ENCODE results near the gene CACNB2.

Gene CACNB2

DNA sequence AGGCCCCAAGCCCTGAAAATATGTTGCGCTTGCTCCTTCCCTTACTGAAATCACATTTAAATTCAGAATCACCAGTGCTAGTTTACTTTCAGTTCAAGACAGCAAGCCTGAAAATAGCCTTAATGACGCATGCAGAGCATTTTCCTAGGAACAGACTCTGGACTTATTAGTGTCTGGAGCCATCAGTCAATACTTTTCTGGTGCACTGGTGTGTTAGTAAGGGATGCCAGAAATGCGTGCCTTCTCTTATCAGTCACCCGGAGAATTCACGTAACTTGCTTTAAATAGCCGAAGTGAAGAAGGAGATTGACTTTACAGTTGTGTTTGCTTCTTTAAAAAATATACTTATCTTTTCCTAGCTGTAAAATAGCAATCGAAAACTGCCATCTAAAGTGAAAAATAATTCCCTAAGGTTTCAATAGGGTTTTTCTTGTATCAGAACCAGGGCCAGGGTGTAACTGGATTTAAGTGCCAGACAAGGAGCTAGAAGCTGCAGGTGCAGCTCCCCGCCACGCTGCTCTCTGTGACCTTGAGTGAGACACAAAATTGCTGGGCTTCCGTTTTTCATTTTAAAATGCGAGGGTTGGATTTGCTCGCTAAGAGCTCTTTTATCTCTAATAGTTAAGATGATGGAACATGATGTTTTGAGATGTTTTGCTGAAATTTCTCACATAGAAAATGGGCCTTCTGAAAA is 333.3 kb downstream of the CACNB2 start:
- no peak for DNase-seq

GRCh38 chr10:18474118-18474455 is 333.9 kb downstream of the CACNB2 start:
- DNase-seq: no peak

- DNase-seq: no peak
Measured at GRCh38 chr10:18476076-18476647, 335.9 kb downstream of the CACNB2 start.

DNA sequence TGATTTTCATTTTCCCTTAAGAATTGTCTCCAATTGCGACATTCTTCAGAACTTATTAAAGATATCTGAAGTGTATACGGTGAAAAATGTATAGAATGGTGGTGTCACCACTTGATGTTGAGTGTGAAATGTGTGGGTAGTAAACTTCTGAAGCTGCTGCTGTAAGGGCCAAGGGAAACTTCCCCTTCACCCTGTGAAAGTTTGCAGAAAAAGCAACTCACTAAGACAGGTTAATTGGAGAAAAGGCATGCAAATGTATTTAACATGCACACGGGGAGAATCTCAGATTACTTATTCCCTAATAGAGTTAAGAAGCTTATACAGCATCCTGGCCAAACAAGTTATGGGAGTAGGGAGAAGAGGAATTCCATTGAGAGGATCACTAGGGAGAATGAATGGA is 338.1 kb downstream of the CACNB2 start:
- DNase-seq: no peak

DNA sequence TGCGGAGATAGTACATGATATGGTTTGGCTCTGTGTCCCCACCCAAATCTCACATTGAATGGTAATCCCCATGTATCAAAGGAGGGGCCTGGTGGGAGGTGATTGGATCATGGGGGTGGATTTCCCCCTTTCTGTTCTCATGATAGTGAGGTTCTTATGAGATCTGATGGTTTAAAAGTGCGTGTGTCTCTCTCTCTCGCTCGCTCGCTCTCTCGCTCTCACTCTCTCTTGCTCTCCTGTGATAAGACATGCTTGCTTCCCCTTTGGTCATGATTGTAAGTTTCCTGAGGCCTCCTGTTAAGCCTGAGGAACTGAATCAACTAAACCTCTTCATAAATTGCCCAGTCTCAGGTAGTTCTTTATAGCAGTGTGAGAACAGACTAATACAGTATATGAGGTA is 339.3 kb downstream of the CACNB2 start:
- no peak for DNase-seq

- no peak for DNase-seq
Measured at GRCh38 chr10:18483516-18484186, 343.4 kb downstream of the CACNB2 start.

DNA sequence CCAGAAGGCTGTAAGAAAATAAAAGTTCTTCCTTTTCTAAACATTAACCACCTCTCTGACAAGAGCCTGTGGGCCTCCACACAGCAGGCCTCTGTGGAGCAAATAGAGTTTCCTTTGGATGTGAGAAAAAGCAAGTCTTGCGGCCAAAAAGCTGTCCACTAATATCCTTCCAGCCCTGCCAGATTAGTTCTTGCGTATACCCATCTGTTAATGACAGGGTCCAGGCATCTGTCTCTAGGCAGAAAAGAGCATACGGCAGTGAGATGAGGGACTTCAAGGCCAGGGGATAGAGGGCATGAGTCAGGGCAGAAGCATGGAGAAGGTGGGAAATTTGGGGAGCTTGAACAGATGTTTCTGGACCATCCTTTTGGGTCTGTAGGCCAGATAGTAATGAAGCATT is 346.2 kb downstream of the CACNB2 start:
- DNase-seq: no peak

GRCh38 chr10:18490755-18491154 is 350.5 kb downstream of the CACNB2 start:
- DNase-seq: no peak

DNA sequence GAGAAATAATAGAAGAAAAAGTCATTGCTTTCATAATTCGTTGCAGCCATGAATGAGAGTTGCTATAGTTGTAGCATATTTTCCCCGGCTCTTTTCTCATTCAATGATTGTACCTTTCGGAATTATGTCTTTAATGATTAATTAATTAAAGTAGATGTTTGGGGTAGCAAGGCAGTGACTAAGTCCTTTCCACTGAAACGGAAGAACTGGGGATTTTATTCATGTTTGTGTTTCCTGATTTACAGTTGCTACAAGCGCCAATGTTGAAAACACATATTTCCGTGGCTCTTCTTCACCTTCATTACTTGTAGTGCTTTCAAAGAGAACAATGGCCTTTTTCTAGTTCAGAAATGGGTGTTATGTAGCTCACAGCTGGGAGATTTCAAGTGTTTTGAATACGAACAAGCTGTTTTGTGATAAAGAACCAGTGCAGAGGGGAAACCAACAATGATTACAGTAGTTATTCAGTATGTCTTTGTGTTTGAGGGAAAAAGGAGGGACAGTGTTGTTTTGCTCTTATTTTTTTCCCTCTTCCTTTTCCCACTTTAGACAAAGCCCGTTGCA is 357.7 kb downstream of the CACNB2 start:
- no peak for DNase-seq

- DNase-seq: peak; percentile 63
Measured at GRCh38 chr10:18498998-18499397, 358.8 kb downstream of the CACNB2 start.

DNA sequence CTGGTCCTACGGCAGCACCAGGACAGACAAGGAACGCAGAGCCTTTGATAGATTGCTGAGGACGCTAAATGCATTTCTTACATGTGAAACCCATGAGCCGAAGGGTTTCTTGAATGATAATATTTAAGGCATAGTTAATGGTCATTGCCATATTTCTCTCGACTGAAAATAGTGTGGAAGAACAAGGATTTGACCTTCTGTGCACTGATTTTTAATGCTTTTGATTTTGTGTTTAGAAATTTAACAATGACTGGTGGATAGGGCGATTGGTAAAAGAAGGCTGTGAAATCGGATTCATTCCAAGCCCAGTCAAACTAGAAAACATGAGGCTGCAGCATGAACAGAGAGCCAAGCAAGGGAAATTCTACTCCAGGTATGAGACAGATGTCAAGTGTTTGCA is 360.4 kb downstream of the CACNB2 start:
- no peak for DNase-seq

DNA sequence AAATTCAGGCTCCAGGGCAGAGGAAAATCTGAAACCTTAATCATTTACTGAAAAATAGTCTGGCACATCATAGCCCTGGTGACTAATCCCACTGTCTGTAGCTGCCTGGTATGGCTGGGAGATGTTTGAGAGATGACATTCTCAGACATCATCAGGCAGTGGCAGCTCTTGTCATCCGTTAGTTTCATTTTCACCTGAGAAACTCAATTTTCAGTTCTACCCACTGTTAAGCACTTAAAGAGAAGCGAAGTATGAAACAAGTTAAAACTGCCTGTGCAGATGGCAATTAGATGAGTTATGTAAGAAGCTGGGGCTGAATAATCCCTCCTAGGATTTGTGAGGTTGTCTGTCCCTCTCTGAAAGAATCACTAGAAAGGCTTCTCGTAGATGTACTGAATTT is 361.0 kb downstream of the CACNB2 start:
- peak; percentile 62 for DNase-seq

GRCh38 chr10:18501629-18502028 is 361.4 kb downstream of the CACNB2 start:
- no peak for DNase-seq

- no peak for DNase-seq
Measured at GRCh38 chr10:18504161-18504560, 363.9 kb downstream of the CACNB2 start.

DNA sequence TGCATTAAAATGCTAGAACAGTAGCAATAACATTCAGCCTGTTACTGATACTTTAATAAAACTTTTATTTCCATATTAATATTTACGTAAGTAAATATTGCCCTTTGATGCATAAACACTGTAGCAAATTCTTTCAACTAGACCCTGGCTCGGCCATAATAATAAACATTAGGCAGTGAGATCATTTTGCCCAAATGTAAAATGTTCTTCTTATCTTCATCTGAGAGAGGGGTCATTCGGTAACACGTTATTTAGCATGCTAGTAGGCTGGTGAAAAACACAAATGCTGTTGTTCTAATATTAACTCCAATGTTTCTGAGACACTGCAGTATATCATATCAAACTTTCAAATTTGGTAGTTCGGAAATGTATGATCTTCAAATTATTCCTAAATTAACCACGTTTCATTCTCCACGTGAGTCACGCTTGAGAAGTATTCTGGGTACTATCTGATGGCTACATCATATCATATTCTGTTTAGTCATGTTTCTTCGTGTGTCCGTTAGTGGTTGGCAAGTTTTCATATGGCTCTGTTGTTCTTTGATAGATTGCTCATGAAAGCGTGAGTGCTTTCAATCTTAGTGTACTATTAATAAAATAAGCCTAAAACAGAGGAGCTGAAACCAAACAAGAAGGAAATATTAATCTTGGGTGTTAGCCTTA is 365.4 kb downstream of the CACNB2 start:
- peak; percentile 14 for DNase-seq

- no peak for DNase-seq
Measured at GRCh38 chr10:18508587-18508986, 368.4 kb downstream of the CACNB2 start.

DNA sequence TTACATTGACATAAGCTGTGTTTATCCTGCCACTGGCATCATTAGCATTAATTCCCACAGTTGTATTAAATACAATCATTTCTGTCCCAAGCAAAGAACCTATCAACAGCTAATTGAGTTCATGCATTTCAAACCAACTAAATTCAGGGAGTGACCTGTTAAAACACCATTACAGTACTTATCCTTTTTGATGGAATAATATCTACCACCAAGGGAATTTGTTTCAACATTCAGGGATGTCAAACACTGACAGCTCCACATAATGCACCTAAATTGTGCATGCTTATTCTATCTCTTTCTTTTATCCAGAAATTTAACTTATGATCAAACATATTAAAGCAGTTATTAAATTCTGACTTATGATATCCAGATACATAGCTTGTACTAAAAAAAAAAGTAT is 374.3 kb downstream of the CACNB2 start:
- DNase-seq: no peak

GRCh38 chr10:18516851-18517250 is 376.6 kb downstream of the CACNB2 start:
- no peak for DNase-seq

- peak; percentile 13 for DNase-seq
Measured at GRCh38 chr10:18523025-18523424, 382.8 kb downstream of the CACNB2 start.

DNA sequence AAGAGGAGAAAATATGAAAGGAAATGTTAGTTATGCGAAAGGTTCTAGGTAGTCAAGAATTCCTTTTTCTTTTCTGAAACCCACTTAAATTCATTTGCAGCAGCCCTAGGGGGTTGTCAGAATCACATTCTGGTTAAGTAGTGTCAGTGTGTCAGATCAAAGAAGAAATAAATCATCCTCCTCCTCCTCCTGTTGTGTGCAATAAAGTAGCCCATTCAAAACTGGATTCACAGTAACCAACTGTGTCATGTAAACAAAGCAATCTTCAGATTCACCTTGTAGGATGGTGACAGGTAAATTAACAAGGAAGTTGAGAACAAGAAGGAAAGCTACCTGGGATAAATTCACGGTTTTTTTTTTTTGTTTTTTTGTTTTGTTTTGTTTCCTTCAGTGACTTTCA is 383.6 kb downstream of the CACNB2 start:
- DNase-seq: no peak

DNA sequence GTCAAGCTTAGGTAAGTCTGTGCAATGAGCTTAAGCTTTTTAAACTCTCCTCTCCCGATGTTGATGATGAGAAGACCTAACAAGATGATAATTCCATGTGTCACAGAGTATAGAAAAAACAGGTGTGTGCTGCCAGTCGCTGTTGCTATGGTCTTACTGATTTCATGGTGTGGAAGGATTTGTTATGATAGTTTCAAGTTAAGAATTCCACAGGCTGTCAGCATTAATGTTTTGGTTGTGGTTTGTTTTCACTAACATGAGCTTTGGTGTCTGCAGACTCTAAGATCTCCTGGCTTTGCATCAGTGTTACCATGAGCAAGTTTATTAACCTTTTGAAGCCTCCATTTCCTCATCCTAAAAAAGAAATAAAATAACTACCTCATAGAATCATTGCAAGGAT is 387.5 kb downstream of the CACNB2 start:
- no peak for DNase-seq

GRCh38 chr10:18528292-18528691 is 388.1 kb downstream of the CACNB2 start:
- DNase-seq: no peak

DNA sequence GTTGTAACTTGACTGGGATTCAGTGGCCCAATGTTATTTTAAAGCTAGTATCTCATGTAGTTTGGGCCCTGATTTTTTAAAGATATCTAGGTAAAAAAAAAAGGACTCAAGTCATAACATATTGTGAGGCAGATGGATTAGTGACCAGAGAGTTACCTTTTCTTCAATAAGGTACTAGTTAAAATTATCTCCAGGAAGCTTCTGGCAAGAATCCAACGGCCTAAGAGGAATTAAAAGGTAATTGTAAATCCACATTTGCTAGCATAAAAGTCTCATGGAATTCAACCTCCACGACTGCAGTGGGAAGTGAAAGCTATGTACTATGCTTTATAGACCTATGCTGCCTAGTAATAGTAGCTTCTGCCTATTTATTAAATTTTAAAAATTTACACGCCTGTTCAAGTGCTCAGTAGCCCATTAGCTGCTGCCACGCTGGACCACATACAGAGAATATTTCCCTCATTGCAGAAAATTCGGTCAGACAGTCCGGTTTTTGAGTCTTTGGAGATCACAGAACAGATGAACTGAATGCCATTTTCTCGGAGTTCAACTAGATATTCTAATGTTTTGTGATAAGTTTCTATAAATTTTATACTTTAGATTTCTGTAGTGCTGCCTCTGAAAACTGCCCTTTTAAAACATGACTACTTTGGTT is 392.8 kb downstream of the CACNB2 start:
- no peak for DNase-seq

Measured in fibroblast of upper back skin (primary cell).